LNCaP clone FGC (cell line): ENCODE data around the gene NES.

Source experiments
- DNase-seq: peaks from one replicate; pipeline ENCODE4 v3.0.0-alpha.2; 2011; ENCODE audit warnings: low read depth
- H3K4me3 ChIP-seq: 2 replicates; pipeline ENCODE4 v1.5.1; 2011; ENCODE audit warnings: mild to moderate bottlenecking, low read depth, low read length, control low read depth
- CTCF ChIP-seq: IDR thresholded peaks from 2 replicates; pipeline ENCODE4 v1.5.1; 2012; ENCODE audit warnings: mild to moderate bottlenecking; ENCODE audit not compliant: control insufficient read depth, insufficient read depth; ENCODE audit errors: extremely low read depth

Gene NES

GRCh38 chr1:156629823-156630449 lies 47.3 kb downstream of the NES start:
- no peak for DNase-seq
- no peak overlapping the region for H3K4me3 ChIP-seq
- no peak for TF ChIP-seq CTCF

- DNase-seq: no peak
- peak; percentile 74 for TF ChIP-seq CTCF
- H3K4me3 ChIP-seq: no peak overlapping the region
These were observed 49.8 kb downstream of the NES start for GRCh38 chr1:156627313-156627880.

GRCh38 chr1:156626079-156626438 lies 51.1 kb downstream of the NES start:
- no peak for TF ChIP-seq CTCF
- DNase-seq: no peak
- H3K4me3 ChIP-seq: no peak overlapping the region

GRCh38 chr1:156625436-156626078 lies 51.6 kb downstream of the NES start:
- peak; percentile 74 for TF ChIP-seq CTCF
- no peak overlapping the region for H3K4me3 ChIP-seq
- DNase-seq: no peak

GRCh38 chr1:156624814-156625435 lies 52.3 kb downstream of the NES start:
- DNase-seq: no peak
- H3K4me3 ChIP-seq: no peak overlapping the region
- no peak for TF ChIP-seq CTCF

- DNase-seq: no peak
- peak; percentile 36 for TF ChIP-seq CTCF
- peak overlapping the region; percentile 26; the same call in 1 of the 2 replicates for H3K4me3 ChIP-seq
These were observed 53.0 kb downstream of the NES start for GRCh38 chr1:156623946-156624813.
